DND-41 (cell line): ENCODE data around the gene MYO1B.

Experiments
- EZH2 ChIP-seq: IDR thresholded peaks from 3 replicates; pipeline ENCODE4 v1.6.1; 2012; ENCODE audit warnings: borderline replicate concordance, low read depth, mild to moderate bottlenecking, moderate library complexity, low read length, inconsistent platforms; ENCODE audit not compliant: severe bottlenecking
- TF ChIP-seq, protein P1 (sequence below): IDR thresholded peaks from 2 replicates; pipeline ENCODE4 v1.5.1; 2012; ENCODE audit warnings: borderline replicate concordance, low read length, moderate library complexity, mild to moderate bottlenecking; ENCODE audit not compliant: poor library complexity, severe bottlenecking; ENCODE audit errors: extremely low read depth

DNA sequence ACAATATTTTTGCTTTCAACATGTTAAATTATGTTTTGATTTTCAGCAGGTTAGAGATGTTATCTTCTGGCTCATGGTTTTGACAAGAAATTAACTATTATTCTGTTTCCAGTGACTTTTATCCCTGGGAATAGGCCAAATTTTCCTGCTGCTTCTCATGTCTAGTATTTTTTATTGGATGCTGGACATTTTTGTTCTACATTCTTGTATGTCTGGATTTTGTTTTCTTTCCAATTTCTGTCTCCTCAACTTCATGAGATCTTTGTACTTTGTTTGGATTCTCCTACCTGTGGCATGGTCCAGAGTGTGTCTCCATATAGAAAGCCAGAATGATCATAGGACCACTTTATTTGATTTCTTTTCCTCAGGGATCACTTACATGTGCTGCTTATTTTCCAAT, 33.1 kb upstream of the MYO1B start:
- TF ChIP-seq, protein P1, sequence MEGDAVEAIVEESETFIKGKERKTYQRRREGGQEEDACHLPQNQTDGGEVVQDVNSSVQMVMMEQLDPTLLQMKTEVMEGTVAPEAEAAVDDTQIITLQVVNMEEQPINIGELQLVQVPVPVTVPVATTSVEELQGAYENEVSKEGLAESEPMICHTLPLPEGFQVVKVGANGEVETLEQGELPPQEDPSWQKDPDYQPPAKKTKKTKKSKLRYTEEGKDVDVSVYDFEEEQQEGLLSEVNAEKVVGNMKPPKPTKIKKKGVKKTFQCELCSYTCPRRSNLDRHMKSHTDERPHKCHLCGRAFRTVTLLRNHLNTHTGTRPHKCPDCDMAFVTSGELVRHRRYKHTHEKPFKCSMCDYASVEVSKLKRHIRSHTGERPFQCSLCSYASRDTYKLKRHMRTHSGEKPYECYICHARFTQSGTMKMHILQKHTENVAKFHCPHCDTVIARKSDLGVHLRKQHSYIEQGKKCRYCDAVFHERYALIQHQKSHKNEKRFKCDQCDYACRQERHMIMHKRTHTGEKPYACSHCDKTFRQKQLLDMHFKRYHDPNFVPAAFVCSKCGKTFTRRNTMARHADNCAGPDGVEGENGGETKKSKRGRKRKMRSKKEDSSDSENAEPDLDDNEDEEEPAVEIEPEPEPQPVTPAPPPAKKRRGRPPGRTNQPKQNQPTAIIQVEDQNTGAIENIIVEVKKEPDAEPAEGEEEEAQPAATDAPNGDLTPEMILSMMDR, result no peak
- no peak for TF ChIP-seq EZH2
